ENCODE data around the gene ANAPC15.
"Not testable (repeated sequence)": the region's sequence is repeated elsewhere in the genome, so short reads cannot be mapped to it uniquely, and the experiment has no call there.

DNA sequence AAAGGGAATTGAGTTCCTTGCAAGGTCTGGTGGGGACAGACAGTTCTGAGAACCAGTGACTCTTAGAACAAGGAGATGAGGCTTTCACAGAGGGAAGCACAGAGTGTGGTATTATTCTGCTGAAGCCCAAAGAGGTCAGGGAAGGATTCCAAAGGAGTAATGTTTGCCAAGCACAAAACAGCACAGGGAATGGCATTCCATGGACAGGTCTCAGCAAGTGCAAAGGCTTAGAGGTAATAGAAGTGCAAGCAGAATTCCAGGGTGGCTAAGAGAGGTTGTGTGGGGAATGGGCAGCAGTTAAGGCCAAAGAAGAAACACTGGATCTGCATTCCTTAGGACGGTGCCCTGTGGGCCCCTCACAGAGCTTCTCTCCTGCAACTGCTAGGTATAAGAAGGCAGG is 29.6 kb upstream of the ANAPC15 start:
- TF ChIP-seq, protein P1, sequence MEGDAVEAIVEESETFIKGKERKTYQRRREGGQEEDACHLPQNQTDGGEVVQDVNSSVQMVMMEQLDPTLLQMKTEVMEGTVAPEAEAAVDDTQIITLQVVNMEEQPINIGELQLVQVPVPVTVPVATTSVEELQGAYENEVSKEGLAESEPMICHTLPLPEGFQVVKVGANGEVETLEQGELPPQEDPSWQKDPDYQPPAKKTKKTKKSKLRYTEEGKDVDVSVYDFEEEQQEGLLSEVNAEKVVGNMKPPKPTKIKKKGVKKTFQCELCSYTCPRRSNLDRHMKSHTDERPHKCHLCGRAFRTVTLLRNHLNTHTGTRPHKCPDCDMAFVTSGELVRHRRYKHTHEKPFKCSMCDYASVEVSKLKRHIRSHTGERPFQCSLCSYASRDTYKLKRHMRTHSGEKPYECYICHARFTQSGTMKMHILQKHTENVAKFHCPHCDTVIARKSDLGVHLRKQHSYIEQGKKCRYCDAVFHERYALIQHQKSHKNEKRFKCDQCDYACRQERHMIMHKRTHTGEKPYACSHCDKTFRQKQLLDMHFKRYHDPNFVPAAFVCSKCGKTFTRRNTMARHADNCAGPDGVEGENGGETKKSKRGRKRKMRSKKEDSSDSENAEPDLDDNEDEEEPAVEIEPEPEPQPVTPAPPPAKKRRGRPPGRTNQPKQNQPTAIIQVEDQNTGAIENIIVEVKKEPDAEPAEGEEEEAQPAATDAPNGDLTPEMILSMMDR (IDR thresholded peaks at IDR 0.05): not testable (repeated sequence)
- not testable (repeated sequence) for TF ChIP-seq MXI1 (IDR thresholded peaks at IDR 0.05; ENCODE audit: low read depth, low read length); FOXM1 (IDR thresholded peaks at IDR 0.05; ENCODE audit: low read depth)
